ENCODE results near the gene MINDY4.

MINDY4 gene

GRCh38 chr7:30877015-30877769 is 106.0 kb downstream of the MINDY4 start:
- no peak for DNase-seq (ENCODE audit: low read depth in 2 of 2)

GRCh38 chr7:30877993-30878392 is 106.8 kb downstream of the MINDY4 start:
- DNase-seq (ENCODE audit: low read depth in 2 of 2): no peak

- DNase-seq (ENCODE audit: low read depth in 2 of 2): no peak
These were observed 108.2 kb downstream of the MINDY4 start for GRCh38 chr7:30879139-30880124.

- no peak for DNase-seq (ENCODE audit: low read depth in 2 of 2)
These were observed 109.0 kb downstream of the MINDY4 start for GRCh38 chr7:30880125-30880720.

- no peak for DNase-seq (ENCODE audit: low read depth in 2 of 2)
These were observed 109.7 kb downstream of the MINDY4 start for GRCh38 chr7:30880941-30881340.

GRCh38 chr7:30881448-30881847 is 110.2 kb downstream of the MINDY4 start:
- DNase-seq (ENCODE audit: low read depth in 2 of 2): no peak

- no peak for DNase-seq (ENCODE audit: low read depth in 2 of 2)
These were observed 113.7 kb downstream of the MINDY4 start for GRCh38 chr7:30884881-30885280.

- no peak for DNase-seq (ENCODE audit: low read depth in 2 of 2)
These were observed 115.4 kb downstream of the MINDY4 start for GRCh38 chr7:30886608-30887011.

GRCh38 chr7:30887464-30887872 is 116.3 kb downstream of the MINDY4 start:
- DNase-seq (ENCODE audit: low read depth in 2 of 2): no peak

- no peak for DNase-seq (ENCODE audit: low read depth in 2 of 2)
These were observed 117.5 kb downstream of the MINDY4 start for GRCh38 chr7:30888747-30889146.

- no peak for DNase-seq (ENCODE audit: low read depth in 2 of 2)
These were observed 119.0 kb downstream of the MINDY4 start for GRCh38 chr7:30890226-30890625.

GRCh38 chr7:30893357-30893756 is 122.1 kb downstream of the MINDY4 start:
- DNase-seq (ENCODE audit: low read depth in 2 of 2): no peak

GRCh38 chr7:30894009-30894408 is 122.8 kb downstream of the MINDY4 start:
- no peak for DNase-seq (ENCODE audit: low read depth in 2 of 2)

GRCh38 chr7:30894866-30895605 is 123.8 kb downstream of the MINDY4 start:
- no peak for DNase-seq (ENCODE audit: low read depth in 2 of 2)

GRCh38 chr7:30896036-30896435 is 124.8 kb downstream of the MINDY4 start:
- DNase-seq (ENCODE audit: low read depth in 2 of 2): no peak

- DNase-seq (ENCODE audit: low read depth in 2 of 2): no peak
These were observed 125.8 kb downstream of the MINDY4 start for GRCh38 chr7:30896783-30897637.

- no peak for DNase-seq (ENCODE audit: low read depth in 2 of 2)
These were observed 126.6 kb downstream of the MINDY4 start for GRCh38 chr7:30897770-30898169.

- no peak for DNase-seq (ENCODE audit: low read depth in 2 of 2)
These were observed 127.2 kb downstream of the MINDY4 start for GRCh38 chr7:30898411-30898810.

GRCh38 chr7:30899066-30899465 is 127.8 kb downstream of the MINDY4 start:
- no peak for DNase-seq (ENCODE audit: low read depth in 2 of 2)

- DNase-seq (ENCODE audit: low read depth in 2 of 2): no peak
These were observed 128.4 kb downstream of the MINDY4 start for GRCh38 chr7:30899630-30900029.

- DNase-seq (ENCODE audit: low read depth in 2 of 2): no peak
These were observed 128.8 kb downstream of the MINDY4 start for GRCh38 chr7:30900053-30900452.
